PFSK-1 (cell line): ENCODE data around the gene KRTDAP.

Experiments used
- POLR2AphosphoS5 ChIP-seq: IDR thresholded peaks from 2 replicates; pipeline ENCODE4 v1.6.1; 2012; ENCODE audit warnings: low read depth, mild to moderate bottlenecking, control low read depth, low read length, moderate library complexity
- TAF1 ChIP-seq: IDR thresholded peaks from 2 replicates; pipeline ENCODE4 v1.6.1; 2012; ENCODE audit warnings: low read length, control low read depth, borderline replicate concordance; ENCODE audit not compliant: insufficient read depth
- TF ChIP-seq, protein P1 (sequence below), 2 experiments: IDR thresholded peaks; 2 replicates each; pipeline versions ENCODE4 v1.6.1 to v1.8.0; 2011 to 2012; ENCODE audit warnings: low read depth in 2 of 2, low read length in 2 of 2, control low read depth in 1 of 2, inconsistent platforms in 1 of 2, mild to moderate bottlenecking in 1 of 2, moderate library complexity in 1 of 2; ENCODE audit not compliant: insufficient read depth in 1 of 2

GRCh38 chr19:35438527-35438926 lies 51.7 kb downstream of the KRTDAP start:
- TF ChIP-seq TAF1 (no peak), POLR2AphosphoS5 (no peak)
- TF ChIP-seq, protein P1, sequence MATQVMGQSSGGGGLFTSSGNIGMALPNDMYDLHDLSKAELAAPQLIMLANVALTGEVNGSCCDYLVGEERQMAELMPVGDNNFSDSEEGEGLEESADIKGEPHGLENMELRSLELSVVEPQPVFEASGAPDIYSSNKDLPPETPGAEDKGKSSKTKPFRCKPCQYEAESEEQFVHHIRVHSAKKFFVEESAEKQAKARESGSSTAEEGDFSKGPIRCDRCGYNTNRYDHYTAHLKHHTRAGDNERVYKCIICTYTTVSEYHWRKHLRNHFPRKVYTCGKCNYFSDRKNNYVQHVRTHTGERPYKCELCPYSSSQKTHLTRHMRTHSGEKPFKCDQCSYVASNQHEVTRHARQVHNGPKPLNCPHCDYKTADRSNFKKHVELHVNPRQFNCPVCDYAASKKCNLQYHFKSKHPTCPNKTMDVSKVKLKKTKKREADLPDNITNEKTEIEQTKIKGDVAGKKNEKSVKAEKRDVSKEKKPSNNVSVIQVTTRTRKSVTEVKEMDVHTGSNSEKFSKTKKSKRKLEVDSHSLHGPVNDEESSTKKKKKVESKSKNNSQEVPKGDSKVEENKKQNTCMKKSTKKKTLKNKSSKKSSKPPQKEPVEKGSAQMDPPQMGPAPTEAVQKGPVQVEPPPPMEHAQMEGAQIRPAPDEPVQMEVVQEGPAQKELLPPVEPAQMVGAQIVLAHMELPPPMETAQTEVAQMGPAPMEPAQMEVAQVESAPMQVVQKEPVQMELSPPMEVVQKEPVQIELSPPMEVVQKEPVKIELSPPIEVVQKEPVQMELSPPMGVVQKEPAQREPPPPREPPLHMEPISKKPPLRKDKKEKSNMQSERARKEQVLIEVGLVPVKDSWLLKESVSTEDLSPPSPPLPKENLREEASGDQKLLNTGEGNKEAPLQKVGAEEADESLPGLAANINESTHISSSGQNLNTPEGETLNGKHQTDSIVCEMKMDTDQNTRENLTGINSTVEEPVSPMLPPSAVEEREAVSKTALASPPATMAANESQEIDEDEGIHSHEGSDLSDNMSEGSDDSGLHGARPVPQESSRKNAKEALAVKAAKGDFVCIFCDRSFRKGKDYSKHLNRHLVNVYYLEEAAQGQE (IDR thresholded peaks at IDR 0.05; ENCODE audit: insufficient read depth in 1 of 2, low read depth in 2 of 2, low read length in 2 of 2): no peak
